IPS-18c (cell line): ENCODE results near the gene ALKBH6.
"Not testable (repeated sequence)": the region's sequence is repeated elsewhere in the genome, so short reads cannot be mapped to it uniquely, and the experiment has no call there.

Experiments
- H3K4me3 ChIP-seq: 2 replicates; pipeline ENCODE4 v1.7.0; 2013; ENCODE audit warnings: low read depth, mild to moderate bottlenecking, low read length, moderate library complexity; ENCODE audit not compliant: insufficient read depth
- H3K9me3 ChIP-seq: one replicate; pipeline ENCODE4 v1.6.1; 2013; ENCODE audit warnings: mild to moderate bottlenecking, low read length, moderate library complexity; ENCODE audit not compliant: control insufficient read depth, insufficient read depth

Gene ALKBH6

DNA sequence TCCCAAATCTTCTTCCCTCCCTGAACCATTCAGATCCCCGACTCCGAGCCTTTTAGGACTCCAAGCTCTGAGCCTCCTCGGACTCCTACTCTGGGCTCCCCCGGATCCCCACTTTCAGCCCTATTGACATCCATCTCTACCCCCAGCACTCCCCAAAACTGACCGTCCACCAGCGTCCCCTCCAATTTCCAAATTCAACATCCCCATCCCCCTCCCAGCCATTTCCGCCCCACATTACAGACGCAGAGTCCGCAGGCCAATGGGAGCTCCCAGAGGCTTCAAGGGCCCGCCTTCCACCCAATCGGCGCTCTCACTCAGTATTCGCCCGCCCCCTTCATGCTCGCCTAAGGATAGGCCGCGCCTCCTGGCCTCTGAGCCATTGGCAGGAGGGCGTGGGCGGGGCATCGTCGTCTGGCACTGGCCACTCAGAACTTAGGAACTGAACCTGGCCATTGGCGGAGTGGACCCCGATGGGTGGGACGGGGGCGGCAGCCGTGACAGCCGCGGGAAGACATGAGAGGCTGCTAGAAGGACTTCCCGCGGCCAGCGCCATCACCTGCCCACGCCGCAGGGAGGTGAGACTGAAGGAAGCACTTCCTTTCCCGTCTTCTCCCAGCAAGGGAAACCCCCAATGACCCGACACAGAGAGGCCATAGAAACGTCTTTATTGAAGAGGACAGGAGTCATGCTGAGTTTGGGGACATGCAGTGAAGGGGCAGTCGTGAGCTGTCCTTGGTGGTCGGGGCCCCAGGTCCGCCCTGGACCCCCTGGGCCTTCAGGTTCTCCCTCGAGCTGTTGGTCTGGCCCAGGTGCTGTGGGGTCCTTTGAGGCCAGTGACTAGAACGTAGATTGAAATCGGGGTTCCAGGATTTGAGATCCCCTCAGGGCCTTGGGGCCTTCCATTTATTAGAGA, at the start of gene ALKBH6:
TSS of gene ALKBH6 (minus strand) at position 202 of the 913 bp plus-strand sequence. CDS start 816 bp downstream, outside the sequence.
- Histone ChIP-seq H3K4me3 (peak within 1 kb of the TSS; percentile 53), H3K9me3 (peaks cover 2% of the 10 kb centered on the region)

DNA sequence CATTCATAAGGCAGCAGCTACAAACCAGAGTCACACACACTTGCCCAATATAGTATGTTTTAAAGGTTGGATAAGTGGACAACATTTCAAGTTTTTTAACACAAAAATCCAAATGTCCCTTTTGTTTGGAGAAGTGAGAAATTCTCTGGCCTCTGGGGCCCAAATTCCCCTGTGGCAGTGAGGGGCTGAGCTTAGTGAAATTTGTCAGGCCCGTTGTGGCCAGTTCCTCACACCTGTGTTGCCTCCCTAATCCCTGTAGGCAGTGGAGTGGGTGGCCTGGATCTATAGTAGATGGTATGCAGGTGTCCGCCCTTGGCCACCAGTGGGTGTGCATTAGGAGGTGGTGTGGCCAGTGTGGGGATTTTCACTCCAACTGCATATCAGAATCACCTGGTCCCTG, 47.4 kb upstream of the ALKBH6 start:
- H3K9me3 ChIP-seq, result no peaks in the 10 kb centered on the region
- H3K4me3 ChIP-seq, result no peak overlapping the region

DNA sequence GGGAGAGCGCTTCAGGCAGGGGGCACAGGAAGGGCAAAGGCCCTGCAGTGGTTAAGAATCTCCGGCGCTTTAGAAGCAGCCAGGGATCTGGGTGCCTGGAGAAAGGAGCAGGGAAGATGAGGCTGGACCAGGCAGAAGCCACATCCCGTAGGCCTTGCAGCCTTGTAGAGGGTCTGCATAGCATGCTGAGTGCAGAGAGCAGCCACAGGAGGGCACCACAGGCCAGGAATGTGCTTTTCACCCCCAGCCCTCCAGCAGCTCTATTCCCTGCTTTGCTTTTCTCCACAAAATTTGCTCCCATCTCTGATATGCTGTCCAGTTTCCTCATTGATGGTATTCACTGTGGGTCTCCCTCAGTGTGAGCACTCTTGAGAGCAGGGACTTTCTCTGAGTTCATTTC, 46.4 kb upstream of the ALKBH6 start:
- Histone ChIP-seq H3K9me3 (no peaks in the 10 kb centered on the region), H3K4me3 (no peak overlapping the region)

DNA sequence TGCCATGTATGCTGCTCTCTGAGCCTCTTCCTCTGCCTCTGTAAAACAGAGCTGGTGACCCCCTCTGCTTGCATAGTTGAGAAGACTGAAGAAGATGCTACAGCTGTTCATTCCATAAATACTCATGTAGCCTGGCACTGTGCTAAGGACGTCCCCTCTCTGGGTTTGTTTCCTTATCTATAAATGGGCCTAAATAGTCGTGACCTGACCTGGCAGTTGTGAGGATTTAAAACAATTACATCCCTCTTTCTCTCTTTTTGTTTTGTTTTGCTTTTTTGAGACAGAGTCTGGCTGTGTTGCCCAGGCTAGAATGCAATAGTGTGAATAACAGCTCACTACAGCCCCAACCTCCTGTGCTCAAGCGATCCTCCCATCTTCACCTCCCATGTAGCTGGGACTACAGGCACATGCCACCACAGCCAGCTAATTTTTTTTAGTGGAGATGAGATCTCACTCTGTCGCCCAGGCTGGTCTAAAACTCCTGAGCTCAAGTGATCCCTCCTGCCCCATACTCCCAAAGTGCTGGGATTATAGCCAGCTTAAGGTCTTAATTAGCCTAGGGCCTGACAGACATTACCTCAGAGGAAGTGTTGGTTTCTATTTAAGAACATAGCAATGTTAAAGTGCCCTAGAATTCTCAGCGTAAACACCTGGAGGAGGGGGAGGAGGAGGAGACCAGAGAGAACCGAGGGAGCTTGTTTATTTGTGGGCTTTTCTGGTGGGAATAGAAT, 45.3 kb upstream of the ALKBH6 start:
- Histone ChIP-seq H3K4me3 (no peak overlapping the region), H3K9me3 (no peaks in the 10 kb centered on the region)

DNA sequence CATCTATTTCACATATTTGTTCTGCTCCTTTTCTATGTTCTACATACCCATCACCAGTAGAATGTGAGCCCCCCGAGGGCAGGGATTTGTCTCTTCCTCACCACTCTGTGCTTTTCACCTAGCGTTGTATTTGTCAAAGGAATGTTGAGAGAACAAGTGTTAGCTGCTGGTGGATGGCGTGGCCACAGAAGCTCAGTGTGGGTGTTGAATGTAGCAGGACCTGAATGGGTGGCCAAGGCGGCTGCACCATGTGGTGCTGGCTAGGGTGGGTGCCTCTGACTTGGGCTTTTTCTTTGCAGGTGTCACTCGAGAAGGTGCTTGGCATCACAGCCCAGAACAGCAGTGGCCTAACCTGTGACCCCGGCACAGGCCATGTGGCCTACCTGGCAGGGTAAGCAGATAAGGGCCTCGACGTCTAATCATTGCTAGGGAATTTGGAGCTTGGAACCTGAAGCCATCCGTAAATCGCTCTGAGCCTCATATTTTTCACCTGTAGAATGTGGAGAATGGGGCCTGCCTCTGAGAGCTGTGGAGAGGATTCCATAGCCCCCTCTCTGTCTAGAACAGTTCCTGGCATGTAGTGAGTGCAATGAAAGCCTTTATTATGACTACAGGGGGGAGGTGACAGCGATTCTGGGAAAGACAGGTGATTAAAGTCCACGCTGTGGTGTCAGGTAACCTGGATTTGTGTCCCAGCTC, 44.6 kb upstream of the ALKBH6 start:
- Histone ChIP-seq H3K9me3 (no peaks in the 10 kb centered on the region), H3K4me3 (no peak overlapping the region)

DNA sequence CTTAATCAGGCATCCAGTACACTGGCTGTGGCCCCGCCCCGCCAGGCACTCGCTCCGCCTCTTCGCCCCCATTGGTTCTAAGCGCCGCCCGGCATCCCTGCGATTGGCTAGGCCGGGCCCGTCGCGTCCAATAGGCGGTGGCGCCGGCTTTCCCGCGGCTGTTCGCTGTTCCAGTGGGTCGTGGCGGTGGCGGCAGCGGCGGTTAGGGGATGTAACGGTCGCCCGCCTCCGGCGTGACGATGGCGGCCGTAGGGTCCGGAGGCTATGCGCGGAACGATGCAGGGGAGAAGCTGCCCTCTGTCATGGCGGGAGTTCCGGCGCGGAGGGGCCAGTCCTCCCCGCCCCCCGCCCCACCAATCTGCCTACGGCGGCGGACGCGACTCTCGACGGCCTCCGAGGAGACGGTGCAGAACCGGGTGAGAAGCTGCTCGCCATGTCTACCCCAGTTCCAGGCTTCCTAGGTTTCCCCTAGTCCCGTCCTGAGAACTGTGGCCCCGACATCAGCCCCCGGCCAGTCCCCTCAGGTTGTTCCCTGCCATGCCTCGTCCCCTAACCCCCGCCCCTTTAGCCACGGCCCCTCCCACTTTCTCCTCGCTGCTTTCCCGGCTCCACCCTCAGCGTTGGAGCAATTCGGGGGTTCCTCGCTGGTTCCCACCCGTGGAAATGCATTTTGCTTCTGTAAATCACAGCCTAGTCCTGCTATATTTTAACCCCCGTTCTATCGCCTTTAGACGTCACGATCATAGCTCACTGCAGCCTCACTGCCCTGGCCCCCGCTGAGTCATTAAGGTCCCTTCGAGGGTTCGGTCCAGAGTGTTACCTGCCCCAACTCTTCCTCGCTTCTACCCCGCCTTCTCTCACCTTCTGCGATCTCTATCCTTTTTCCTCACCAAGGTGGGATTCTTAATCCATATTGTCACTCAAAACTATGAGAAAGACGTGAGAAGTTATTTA, 41.0 kb upstream of the ALKBH6 start, which contains the start of gene WDR62:
TSS of gene WDR62 (plus strand) at position 165 of the 954 bp plus-strand sequence. CDS start at position 240, 75 bp downstream.
- peak within 1 kb of the TSS; percentile 91 for H3K4me3 ChIP-seq
- H3K9me3 ChIP-seq, result no peaks in the 10 kb centered on the region

DNA sequence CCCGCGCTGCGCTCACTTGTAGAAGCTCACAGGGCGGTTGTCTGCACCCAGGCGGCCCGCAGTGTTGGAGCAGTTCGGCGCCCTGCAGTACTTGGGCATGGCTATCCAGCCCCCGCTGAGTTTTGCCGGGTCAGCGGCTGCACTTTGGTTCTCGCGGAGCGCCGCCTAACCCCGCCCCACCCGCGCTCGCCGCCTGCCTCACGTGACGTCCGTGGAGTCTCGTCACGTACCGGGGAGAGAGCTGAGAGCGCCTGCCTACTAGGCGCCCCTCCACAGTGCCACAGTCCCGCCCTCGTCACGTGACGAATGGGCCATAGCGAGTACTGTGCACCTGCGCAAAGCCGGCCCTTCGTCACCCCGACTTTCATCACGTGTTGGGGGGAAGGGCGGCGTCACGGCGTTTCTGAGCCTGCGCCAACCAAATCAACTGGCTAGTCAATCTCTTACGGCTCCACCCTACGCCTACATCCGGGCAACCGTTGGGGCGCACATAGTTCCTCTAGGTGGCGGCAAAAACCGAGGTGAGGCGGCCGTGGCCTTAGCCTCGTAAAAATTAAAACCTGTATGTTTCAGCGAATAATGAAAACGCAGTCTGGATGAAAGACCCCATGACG, 40.2 kb upstream of the ALKBH6 start, which contains the start of gene THAP8:
TSS of gene THAP8 (minus strand) at position 167 of the 614 bp plus-strand sequence. CDS start at position 99, 68 bp downstream.
- no peaks in the 10 kb centered on the region for H3K9me3 ChIP-seq
- H3K4me3 ChIP-seq, result peak within 1 kb of the TSS; percentile 91

DNA sequence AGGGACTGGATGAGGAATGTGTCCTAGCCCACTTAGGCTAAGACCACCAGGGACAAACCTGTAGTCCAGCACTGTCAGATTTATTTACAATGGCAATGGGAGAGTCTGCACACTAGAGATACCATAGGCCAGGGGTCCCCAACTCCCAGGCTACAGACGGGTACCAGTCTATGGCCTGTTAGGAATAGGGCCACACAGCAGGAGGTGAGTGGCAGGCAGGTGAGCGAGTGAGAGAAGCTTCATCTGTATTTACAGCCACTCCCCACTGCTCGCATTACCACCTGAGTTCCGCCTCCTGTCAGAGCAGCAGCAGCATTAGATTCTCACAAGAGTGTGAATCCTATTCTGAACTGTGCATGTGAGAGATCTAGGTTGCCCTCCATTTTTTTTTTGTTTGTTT, 37.6 kb upstream of the ALKBH6 start:
- no peak overlapping the region for H3K4me3 ChIP-seq
- no peaks in the 10 kb centered on the region for H3K9me3 ChIP-seq

DNA sequence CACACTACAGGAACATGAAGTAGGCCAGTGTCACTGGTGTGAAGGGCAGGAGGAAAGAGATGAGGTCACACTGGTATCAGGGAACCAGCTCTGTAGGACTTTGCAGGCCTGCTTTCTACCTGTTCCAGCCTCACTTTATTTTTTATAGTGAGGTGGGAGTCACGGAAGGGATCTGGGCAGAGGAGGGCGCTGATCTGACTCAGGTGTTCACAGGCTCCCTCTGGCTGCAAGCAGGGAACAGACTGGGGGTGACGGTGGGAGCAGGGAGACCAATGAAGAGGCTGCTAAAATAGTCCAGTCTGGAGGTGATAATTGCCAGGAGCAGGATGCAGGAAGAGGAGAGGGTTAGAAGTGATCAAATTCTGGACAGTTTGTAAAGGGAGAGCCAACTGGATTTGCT, 37.2 kb upstream of the ALKBH6 start:
- H3K9me3 ChIP-seq, result no peaks in the 10 kb centered on the region
- no peak overlapping the region for H3K4me3 ChIP-seq

DNA sequence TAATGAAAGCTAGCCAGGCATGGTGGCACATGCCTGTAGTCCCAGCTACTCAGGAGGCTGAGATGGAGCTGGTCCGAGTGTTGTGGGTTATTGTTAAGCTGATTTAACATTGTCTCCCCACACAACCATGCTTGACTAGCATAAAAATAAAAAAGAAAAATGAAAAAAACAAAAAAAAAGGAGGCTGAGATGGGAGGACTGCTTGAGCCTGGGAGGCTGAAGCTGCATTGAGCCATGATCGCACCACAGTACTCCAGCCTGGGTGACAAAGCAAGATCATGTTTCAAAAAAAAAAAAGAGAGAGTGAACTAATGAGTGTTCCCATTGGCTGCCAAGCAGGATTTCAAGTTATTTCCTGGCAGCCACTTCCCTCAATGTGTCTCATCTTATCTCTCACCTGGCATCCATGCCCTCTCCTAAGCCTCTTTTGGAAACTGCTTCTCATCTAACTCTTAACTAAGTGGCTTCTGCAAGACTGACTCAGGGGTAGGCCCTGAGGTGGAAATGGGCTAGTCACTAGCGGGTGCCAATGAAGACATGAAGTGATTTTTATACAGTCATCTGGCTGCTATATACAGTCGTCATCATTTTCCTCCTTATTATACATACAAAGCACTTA, 35.2 kb upstream of the ALKBH6 start:
- peaks cover 3% of the 10 kb centered on the region for H3K9me3 ChIP-seq
- no peak overlapping the region for H3K4me3 ChIP-seq

DNA sequence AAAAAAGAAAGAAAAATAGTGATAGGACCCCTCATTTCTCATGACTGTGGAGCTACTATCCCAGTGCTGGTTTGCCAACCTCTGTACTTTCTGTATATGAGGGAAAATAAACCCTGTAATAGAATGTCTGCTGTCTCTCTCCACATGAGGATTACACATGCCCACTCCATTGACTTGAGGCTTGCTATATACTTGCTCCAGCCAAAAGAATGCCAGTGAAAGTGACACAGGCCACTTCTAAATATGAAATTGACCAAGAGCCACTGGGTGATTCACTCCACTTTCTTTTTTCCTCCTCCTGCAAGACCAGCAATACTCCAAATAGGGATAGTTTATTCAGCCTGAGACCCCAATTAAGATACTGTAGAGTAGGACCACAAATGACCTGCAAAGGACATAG, 33.8 kb upstream of the ALKBH6 start:
- Histone ChIP-seq H3K9me3 (peaks cover 3% of the 10 kb centered on the region), H3K4me3 (no peak overlapping the region)

DNA sequence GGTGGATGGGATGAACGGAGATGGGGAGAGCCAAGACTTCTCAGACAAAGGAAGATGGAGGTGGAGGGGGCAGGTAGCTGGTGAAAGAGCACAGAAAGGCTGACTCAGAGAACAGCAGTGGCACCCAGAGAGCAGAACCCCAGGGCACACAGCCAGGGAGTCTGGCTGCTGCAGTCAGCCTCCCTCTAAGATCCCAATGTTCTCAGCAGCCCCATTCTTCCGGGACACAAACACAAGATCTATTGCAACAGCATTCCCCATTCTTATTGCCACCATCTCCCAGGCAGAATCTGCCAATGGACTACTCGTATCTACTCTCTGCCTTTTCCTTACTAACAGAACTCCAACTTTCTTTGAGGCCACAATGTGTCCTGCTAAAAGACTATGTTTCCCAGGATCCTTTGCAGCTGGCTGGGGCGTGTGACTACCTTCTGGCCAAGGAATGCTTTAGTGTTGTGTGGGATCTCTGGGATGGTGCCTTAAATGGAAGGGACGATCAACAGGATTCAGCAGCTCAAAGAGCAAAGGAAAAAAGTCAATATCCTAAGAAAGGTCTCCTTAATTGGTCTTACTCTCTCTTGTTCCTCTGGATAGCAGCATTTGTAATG, 32.5 kb upstream of the ALKBH6 start:
- Histone ChIP-seq H3K4me3 (no peak overlapping the region), H3K9me3 (peaks cover 3% of the 10 kb centered on the region)

DNA sequence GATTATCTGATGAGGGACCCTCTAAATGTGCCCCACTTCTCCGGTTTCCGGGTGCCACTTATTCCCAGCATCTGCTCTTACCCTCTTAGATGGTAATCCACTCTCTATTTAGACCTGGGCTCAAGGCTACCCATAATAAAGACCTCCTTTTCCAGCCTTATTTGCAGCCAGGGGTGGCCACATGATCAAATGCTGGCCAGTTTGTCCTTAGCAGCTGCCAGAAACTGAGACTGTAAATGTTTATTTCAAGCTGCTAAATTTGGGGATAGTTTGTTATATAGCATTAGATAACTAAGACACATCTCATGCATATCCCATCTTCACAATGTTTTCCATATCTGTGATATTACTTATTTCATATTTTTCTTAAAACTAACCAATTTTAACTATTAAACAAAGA, 29.9 kb upstream of the ALKBH6 start:
- Histone ChIP-seq H3K4me3 (no peak overlapping the region), H3K9me3 (peaks cover 3% of the 10 kb centered on the region)

DNA sequence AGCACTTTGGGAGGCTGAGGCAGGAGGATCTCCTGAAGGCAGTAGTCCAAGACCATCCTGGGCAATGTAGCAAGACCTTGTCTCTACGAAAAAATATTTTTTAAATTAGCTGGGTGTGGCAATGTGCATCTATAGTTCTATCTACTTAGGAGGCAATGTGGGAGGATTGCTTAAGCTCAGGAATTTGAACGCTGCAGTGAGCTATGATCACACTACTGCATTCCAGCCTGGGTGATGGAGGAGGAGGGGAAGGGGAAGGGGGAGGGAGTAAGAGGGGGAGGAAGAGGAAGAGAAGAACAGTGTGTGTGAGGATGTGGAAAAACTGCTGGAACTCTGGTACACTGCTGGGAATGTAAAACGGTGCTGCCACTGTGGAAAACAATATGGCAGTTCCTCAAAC, 27.8 kb upstream of the ALKBH6 start:
- Histone ChIP-seq H3K4me3 (no peak overlapping the region), H3K9me3 (peaks cover 3% of the 10 kb centered on the region)

DNA sequence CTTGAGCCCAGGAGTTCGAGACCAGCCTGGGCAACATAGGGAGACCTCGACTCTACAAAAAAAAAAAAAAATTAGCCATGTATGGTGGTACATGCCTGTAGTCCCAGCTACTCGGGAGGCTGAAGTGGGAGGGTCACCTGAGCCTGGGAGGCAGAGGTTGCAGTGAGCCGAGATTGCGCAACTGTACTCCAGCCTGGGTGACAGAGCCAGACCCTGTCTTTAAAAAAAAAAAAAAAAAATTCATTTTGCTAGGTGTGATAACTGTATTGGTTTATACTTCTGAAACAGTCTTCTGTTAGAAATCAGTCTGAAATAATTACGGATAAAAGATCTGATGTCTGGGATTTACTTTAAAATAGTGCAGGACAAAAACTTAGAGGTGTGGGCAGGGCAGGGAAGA, 27.1 kb upstream of the ALKBH6 start:
- not testable (repeated sequence) for H3K4me3 ChIP-seq, H3K9me3 ChIP-seq
